ENCODE data around the gene AGGF1. TPM values are rescaled to one million over a fixed set of nuclear protein-coding genes. Genes with fewer than 3 reads are reported as not detected.

AGGF1 gene
- polyA plus RNA-seq, 2 of the 4 experiments (the other 2 are of a cell fraction) = 15.8 to 32.5 TPM

DNA sequence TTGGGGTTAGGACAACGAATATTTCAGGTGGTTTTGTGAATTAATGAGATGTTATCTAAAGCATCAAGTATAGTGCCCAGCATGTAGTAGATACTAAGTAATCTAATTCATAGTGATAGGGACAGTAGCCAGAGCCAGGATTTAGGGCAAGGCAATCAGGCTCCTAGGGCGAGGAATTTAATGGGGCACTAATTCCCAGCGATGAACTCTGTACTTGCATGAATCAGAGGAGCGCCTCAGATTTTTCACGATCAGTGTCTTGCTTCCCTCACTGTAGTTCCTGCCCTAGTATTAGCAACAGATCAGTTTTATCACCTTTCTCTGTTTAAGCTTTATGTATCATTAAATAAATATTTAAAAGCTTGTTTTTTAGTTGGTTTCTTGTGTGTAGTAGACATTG lies 3.1 kb downstream of the AGGF1 start (continued):
- TF ChIP-seq, protein P1, sequence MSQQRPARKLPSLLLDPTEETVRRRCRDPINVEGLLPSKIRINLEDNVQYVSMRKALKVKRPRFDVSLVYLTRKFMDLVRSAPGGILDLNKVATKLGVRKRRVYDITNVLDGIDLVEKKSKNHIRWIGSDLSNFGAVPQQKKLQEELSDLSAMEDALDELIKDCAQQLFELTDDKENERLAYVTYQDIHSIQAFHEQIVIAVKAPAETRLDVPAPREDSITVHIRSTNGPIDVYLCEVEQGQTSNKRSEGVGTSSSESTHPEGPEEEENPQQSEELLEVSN (IDR thresholded peaks at IDR 0.05; ENCODE audit: borderline replicate concordance, low read depth) = no peak
- TF ChIP-seq HOXA7 (CRISPR knock-in tag; IDR thresholded peaks at IDR 0.05) = no peak

DNA sequence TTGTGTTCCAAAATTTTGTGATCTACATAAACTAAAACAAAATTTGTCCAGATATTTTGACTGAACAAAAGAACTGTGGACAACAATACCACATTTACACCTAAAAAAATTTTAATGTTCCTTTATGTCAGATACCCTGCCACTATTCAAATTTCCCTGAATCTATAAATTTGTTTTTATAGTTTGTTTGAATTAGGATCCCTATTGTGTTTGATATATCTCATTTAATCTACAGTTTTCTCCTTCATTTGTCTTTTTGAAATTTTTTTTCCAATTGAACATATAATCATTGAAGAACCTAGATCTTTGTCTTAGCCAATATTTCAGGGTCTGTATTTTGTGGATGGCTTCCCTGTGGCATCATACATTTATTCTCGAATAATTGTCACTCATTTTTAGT lies 5.7 kb downstream of the AGGF1 start:
- no peak for ATAC-seq
- no peak for DNase-seq (ENCODE audit: low read depth in 1 of 2, low spot score in 1 of 2)
- ChIA-PET CTCF (interaction anchor here (0.5 kb wide), 1 partner anchor 187 kb away, joined by 3 read pairs; no protein-coding TSS in a partner anchor), POLR2A (no interaction called here)
- Histone ChIP-seq H3K9me3 (no peaks in the 10 kb centered on the region), H3K27ac (no peak overlapping the region), H3K4me2 (no peak overlapping the region), H3K4me1 (peaks cover 11% of the 10 kb centered on the region), H3K4me3 (no peak overlapping the region)
- WGBS (ENCODE audit: missing lambda C conversion rate) = 84% methylated on average over 1 of the region's 1 CpG
- TF ChIP-seq, protein P1 (IDR thresholded peaks at IDR 0.05; ENCODE audit: borderline replicate concordance, low read depth) = no peak
- no peak for TF ChIP-seq CHD4 (IDR thresholded peaks at IDR 0.05; ENCODE audit: borderline replicate concordance)
- TF ChIP-seq TFCP2L1 (CRISPR knock-in tag; IDR thresholded peaks at IDR 0.05) = no peak
- no peak for TF ChIP-seq EHF (CRISPR knock-in tag; IDR thresholded peaks at IDR 0.05)
- TF ChIP-seq, protein P2, sequence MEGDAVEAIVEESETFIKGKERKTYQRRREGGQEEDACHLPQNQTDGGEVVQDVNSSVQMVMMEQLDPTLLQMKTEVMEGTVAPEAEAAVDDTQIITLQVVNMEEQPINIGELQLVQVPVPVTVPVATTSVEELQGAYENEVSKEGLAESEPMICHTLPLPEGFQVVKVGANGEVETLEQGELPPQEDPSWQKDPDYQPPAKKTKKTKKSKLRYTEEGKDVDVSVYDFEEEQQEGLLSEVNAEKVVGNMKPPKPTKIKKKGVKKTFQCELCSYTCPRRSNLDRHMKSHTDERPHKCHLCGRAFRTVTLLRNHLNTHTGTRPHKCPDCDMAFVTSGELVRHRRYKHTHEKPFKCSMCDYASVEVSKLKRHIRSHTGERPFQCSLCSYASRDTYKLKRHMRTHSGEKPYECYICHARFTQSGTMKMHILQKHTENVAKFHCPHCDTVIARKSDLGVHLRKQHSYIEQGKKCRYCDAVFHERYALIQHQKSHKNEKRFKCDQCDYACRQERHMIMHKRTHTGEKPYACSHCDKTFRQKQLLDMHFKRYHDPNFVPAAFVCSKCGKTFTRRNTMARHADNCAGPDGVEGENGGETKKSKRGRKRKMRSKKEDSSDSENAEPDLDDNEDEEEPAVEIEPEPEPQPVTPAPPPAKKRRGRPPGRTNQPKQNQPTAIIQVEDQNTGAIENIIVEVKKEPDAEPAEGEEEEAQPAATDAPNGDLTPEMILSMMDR (IDR thresholded peaks at IDR 0.05) = no peak
- no peak for TF ChIP-seq ESRRA (IDR thresholded peaks at IDR 0.05; ENCODE audit: borderline replicate concordance, low read length)
- TF ChIP-seq, protein P3, sequence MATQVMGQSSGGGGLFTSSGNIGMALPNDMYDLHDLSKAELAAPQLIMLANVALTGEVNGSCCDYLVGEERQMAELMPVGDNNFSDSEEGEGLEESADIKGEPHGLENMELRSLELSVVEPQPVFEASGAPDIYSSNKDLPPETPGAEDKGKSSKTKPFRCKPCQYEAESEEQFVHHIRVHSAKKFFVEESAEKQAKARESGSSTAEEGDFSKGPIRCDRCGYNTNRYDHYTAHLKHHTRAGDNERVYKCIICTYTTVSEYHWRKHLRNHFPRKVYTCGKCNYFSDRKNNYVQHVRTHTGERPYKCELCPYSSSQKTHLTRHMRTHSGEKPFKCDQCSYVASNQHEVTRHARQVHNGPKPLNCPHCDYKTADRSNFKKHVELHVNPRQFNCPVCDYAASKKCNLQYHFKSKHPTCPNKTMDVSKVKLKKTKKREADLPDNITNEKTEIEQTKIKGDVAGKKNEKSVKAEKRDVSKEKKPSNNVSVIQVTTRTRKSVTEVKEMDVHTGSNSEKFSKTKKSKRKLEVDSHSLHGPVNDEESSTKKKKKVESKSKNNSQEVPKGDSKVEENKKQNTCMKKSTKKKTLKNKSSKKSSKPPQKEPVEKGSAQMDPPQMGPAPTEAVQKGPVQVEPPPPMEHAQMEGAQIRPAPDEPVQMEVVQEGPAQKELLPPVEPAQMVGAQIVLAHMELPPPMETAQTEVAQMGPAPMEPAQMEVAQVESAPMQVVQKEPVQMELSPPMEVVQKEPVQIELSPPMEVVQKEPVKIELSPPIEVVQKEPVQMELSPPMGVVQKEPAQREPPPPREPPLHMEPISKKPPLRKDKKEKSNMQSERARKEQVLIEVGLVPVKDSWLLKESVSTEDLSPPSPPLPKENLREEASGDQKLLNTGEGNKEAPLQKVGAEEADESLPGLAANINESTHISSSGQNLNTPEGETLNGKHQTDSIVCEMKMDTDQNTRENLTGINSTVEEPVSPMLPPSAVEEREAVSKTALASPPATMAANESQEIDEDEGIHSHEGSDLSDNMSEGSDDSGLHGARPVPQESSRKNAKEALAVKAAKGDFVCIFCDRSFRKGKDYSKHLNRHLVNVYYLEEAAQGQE (IDR thresholded peaks at IDR 0.05) = no peak
- TF ChIP-seq GATA3 (IDR thresholded peaks at IDR 0.05; ENCODE audit: borderline replicate concordance) = no peak
- no peak for TF ChIP-seq SMC3 (IDR thresholded peaks at IDR 0.05)
- TF ChIP-seq ZNF302 (CRISPR knock-in tag; IDR thresholded peaks at IDR 0.05) = no peak
- no peak for TF ChIP-seq CBX2 (IDR thresholded peaks at IDR 0.05; ENCODE audit: borderline replicate concordance, low read depth)
- no peak for TF ChIP-seq NR3C1 (IDR thresholded peaks at IDR 0.05)
- no peak for TF ChIP-seq EP300 (IDR thresholded peaks at IDR 0.05)
- TF ChIP-seq ZFP36 (IDR thresholded peaks at IDR 0.05; ENCODE audit: borderline replicate concordance, partially characterized antibody) = no peak
- TF ChIP-seq, protein P4, sequence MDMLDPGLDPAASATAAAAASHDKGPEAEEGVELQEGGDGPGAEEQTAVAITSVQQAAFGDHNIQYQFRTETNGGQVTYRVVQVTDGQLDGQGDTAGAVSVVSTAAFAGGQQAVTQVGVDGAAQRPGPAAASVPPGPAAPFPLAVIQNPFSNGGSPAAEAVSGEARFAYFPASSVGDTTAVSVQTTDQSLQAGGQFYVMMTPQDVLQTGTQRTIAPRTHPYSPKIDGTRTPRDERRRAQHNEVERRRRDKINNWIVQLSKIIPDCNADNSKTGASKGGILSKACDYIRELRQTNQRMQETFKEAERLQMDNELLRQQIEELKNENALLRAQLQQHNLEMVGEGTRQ (IDR thresholded peaks at IDR 0.05) = no peak
- TF ChIP-seq NFE2L2 (conservative IDR thresholded peaks at IDR 0.05; ENCODE audit: low read length) = no peak
- no peak for TF ChIP-seq BHLHE40 (IDR thresholded peaks at IDR 0.05; ENCODE audit: low read depth, low read length)
- no peak for TF ChIP-seq EHMT2 (IDR thresholded peaks at IDR 0.05; ENCODE audit: low read depth)
- no peak for TF ChIP-seq RNF2 (IDR thresholded peaks at IDR 0.05; ENCODE audit: borderline replicate concordance, low read depth)
- no peak for TF ChIP-seq ZSCAN20 (CRISPR knock-in tag; IDR thresholded peaks at IDR 0.05)
- no peak for FAIRE-seq
